PFSK-1 (cell line): ENCODE data around the gene ARPC1B.

Experiments
- FOXP2 ChIP-seq: optimal IDR thresholded peaks from 2 replicates; pipeline ENCODE3; 2011; ENCODE audit warnings: borderline replicate concordance, control low read depth, inconsistent platforms; ENCODE audit not compliant: insufficient read depth; ENCODE audit errors: extremely low read length, extremely low read depth
- POLR2AphosphoS5 ChIP-seq: IDR thresholded peaks from 2 replicates; pipeline ENCODE4 v1.6.1; 2012; ENCODE audit warnings: low read depth, mild to moderate bottlenecking, control low read depth, low read length, moderate library complexity
- REST ChIP-seq, 2 experiments: IDR thresholded peaks; 2 replicates each; pipeline versions ENCODE4 v1.6.1 to v1.8.0; 2011 to 2012; ENCODE audit warnings: low read depth in 2 of 2, low read length in 2 of 2, control low read depth in 1 of 2, inconsistent platforms in 1 of 2, mild to moderate bottlenecking in 1 of 2, moderate library complexity in 1 of 2; ENCODE audit not compliant: insufficient read depth in 1 of 2
- SIN3A ChIP-seq: IDR thresholded peaks from 2 replicates; pipeline ENCODE4 v1.6.1; 2012; ENCODE audit warnings: mild to moderate bottlenecking, low read length, moderate library complexity, borderline replicate concordance; ENCODE audit not compliant: insufficient read depth
- TAF1 ChIP-seq: IDR thresholded peaks from 2 replicates; pipeline ENCODE4 v1.6.1; 2012; ENCODE audit warnings: low read length, control low read depth, borderline replicate concordance; ENCODE audit not compliant: insufficient read depth

GRCh38 chr7:99384523-99384922 lies 10.0 kb downstream of the ARPC1B start:
- TF ChIP-seq POLR2AphosphoS5 (no peak), TAF1 (no peak), FOXP2 (no peak), SIN3A (no peak), REST (IDR thresholded peaks at IDR 0.05; ENCODE audit: insufficient read depth in 1 of 2, low read depth in 2 of 2, low read length in 2 of 2) (no peak)
